ENCODE results near the gene LPAR6. TPM values are rescaled to one million over a fixed set of nuclear protein-coding genes. Genes with fewer than 3 reads are reported as not detected.
"Not testable (repeated sequence)": the region's sequence is repeated elsewhere in the genome, so short reads cannot be mapped to it uniquely, and the experiment has no call there.

LPAR6 gene
- total RNA-seq, 2 donors from 2014 or later, result 17.3 to 66.5 TPM

DNA sequence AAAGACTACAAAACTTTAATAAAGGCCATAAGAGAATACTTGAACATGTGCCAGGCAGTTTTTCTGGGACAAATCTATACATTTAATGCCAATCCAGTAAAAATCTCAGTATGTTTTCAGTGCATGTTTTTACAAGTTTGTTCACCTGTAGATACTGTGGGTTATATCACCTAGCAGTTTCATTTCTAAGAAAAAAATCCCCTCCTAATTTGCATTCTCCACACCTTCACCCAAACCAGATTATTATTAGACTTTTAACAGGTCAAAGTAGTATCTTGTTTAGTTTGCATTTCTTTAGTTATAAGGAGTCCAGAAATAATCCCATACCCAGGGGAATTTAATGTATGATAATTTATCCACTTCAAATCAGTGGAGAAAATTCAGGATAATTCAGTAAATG, 17.0 kb upstream of the LPAR6 start:
- TF ChIP-seq, protein P1, sequence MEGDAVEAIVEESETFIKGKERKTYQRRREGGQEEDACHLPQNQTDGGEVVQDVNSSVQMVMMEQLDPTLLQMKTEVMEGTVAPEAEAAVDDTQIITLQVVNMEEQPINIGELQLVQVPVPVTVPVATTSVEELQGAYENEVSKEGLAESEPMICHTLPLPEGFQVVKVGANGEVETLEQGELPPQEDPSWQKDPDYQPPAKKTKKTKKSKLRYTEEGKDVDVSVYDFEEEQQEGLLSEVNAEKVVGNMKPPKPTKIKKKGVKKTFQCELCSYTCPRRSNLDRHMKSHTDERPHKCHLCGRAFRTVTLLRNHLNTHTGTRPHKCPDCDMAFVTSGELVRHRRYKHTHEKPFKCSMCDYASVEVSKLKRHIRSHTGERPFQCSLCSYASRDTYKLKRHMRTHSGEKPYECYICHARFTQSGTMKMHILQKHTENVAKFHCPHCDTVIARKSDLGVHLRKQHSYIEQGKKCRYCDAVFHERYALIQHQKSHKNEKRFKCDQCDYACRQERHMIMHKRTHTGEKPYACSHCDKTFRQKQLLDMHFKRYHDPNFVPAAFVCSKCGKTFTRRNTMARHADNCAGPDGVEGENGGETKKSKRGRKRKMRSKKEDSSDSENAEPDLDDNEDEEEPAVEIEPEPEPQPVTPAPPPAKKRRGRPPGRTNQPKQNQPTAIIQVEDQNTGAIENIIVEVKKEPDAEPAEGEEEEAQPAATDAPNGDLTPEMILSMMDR (IDR thresholded peaks at IDR 0.05), result no peak
- no peak for TF ChIP-seq POLR2A (IDR thresholded peaks at IDR 0.05)
- no peak for TF ChIP-seq POLR2AphosphoS5 (IDR thresholded peaks at IDR 0.05)
- Histone ChIP-seq H3K4me1 (replicated peaks) (peaks cover 4% of the 10 kb centered on the region), H3K27ac (no peak overlapping the region), H3K27me3 (replicated peaks; ENCODE audit: insufficient read depth) (no peaks in the 10 kb centered on the region), H3K4me3 (no peak overlapping the region), H3K9me3 (no peaks in the 10 kb centered on the region), H3K36me3 (no peaks in the 10 kb centered on the region)
- intact Hi-C loops (cut with DNase I), result no loop called here
- no peak for DNase-seq (ENCODE audit: low spot score)

GRCh38 chr13:48429036-48429435, 16.1 kb upstream of the LPAR6 start:
- Histone ChIP-seq H3K27ac (no peak overlapping the region), H3K4me3 (no peak overlapping the region), H3K36me3 (no peaks in the 10 kb centered on the region), H3K27me3 (replicated peaks; ENCODE audit: insufficient read depth) (no peaks in the 10 kb centered on the region), H3K4me1 (replicated peaks) (peaks cover 4% of the 10 kb centered on the region), H3K9me3 (no peaks in the 10 kb centered on the region)
- TF ChIP-seq POLR2AphosphoS5 (IDR thresholded peaks at IDR 0.05), result no peak
- no peak for TF ChIP-seq POLR2A (IDR thresholded peaks at IDR 0.05)
- TF ChIP-seq, protein P1 (IDR thresholded peaks at IDR 0.05), result no peak
- DNase-seq (ENCODE audit: low spot score), result no peak
- intact Hi-C loops (cut with DNase I), result no loop called here
- 76% methylated on average over 3 of the region's 3 CpGs for WGBS

GRCh38 chr13:48426755-48427298, 13.9 kb upstream of the LPAR6 start:
- WGBS, result 71% methylated on average over 8 of the region's 9 CpGs
- H3K36me3 ChIP-seq; intact Hi-C loops (cut with DNase I); H3K9me3 ChIP-seq; H3K27me3 ChIP-seq (replicated peaks; ENCODE audit: insufficient read depth); H3K27ac ChIP-seq; DNase-seq (ENCODE audit: low spot score); H3K4me1 ChIP-seq (replicated peaks); H3K4me3 ChIP-seq: not testable (repeated sequence)

GRCh38 chr13:48426052-48426451, 13.1 kb upstream of the LPAR6 start:
- Histone ChIP-seq H3K9me3 (no peaks in the 10 kb centered on the region), H3K4me3 (no peak overlapping the region), H3K27me3 (replicated peaks; ENCODE audit: insufficient read depth) (no peaks in the 10 kb centered on the region), H3K27ac (no peak overlapping the region), H3K4me1 (replicated peaks) (no peaks in the 10 kb centered on the region), H3K36me3 (no peaks in the 10 kb centered on the region)
- TF ChIP-seq POLR2A (IDR thresholded peaks at IDR 0.05) (no peak), POLR2AphosphoS5 (IDR thresholded peaks at IDR 0.05) (no peak)
- TF ChIP-seq, protein P1 (IDR thresholded peaks at IDR 0.05), result no peak
- DNase-seq (ENCODE audit: low spot score), result no peak
- intact Hi-C loops (cut with DNase I), result no loop called here

DNA sequence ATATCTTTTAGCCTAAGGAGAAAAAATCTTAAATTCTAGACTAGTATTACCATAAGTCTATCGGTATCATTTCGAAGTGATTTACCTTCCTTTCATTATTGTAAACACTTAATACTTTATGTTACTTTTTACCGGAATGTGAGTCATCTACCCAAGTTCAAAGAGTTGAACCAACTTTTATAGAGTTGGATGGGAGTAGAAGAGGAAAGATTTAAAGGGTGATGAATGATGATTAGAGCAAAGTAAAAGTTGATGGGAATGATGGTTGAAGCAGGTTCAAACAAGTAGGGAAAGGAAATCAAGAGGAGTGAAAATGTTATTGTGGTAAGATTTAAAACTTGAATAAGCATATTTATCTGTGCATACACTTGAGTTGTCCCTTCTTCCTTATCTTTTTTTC, 11.3 kb upstream of the LPAR6 start:
- intact Hi-C loops (cut with DNase I), result no loop called here

DNA sequence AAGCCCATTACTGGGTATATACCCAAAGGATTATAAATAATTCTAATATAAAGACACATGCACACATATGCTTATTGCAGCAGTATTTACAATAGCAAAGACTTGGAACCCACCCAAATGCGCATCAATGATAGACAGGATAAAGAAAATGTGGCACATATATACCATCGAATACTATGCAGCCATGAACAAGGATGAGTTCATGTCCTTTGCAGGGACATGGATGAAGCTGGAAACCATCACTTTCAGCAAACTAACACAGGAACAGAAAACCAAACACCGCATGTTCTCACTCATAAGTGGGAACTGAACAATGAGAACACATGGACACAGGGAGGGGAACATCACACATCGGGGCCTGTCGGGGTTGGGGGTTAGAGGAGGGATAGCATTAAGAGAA, 9.1 kb upstream of the LPAR6 start:
- H3K9me3 ChIP-seq; H3K27ac ChIP-seq; H3K4me3 ChIP-seq; H3K36me3 ChIP-seq; H3K27me3 ChIP-seq (replicated peaks; ENCODE audit: insufficient read depth); intact Hi-C loops (cut with DNase I); DNase-seq (ENCODE audit: low spot score); H3K4me1 ChIP-seq (replicated peaks): not testable (repeated sequence)
- WGBS, result 96% methylated on average over 5 of the region's 5 CpGs

More for the DNA sequence above, 11.3 kb upstream of the LPAR6 start:
- TF ChIP-seq POLR2AphosphoS5 (IDR thresholded peaks at IDR 0.05), result peak; percentile 61
- TF ChIP-seq, protein P1 (IDR thresholded peaks at IDR 0.05), result no peak
- Histone ChIP-seq H3K4me3 (no peak overlapping the region), H3K27me3 (replicated peaks; ENCODE audit: insufficient read depth) (no peaks in the 10 kb centered on the region), H3K9me3 (no peaks in the 10 kb centered on the region), H3K27ac (no peak overlapping the region), H3K4me1 (replicated peaks) (no peaks in the 10 kb centered on the region), H3K36me3 (no peaks in the 10 kb centered on the region)
- WGBS, result 30% methylated on average over 3 of the region's 3 CpGs
- no peak for DNase-seq (ENCODE audit: low spot score)

Data from prostate gland (tissue), 2 donors.